ENCODE measurements around the gene ACOT11.
"Not testable (repeated sequence)": the region's sequence is repeated elsewhere in the genome, so short reads cannot be mapped to it uniquely, and the experiment has no call there.

The ACOT11 gene

GRCh38 chr1:54506594-54506993 is 41.4 kb upstream of the ACOT11 start:
- TF ChIP-seq ZFP3 (CRISPR knock-in tag; IDR thresholded peaks at IDR 0.05) = peak; percentile 47; the same call in 1 of the 2 replicates
- no peak for TF ChIP-seq TOX (CRISPR knock-in tag; IDR thresholded peaks at IDR 0.05; ENCODE audit: borderline replicate concordance)
- TF ChIP-seq, protein P1, sequence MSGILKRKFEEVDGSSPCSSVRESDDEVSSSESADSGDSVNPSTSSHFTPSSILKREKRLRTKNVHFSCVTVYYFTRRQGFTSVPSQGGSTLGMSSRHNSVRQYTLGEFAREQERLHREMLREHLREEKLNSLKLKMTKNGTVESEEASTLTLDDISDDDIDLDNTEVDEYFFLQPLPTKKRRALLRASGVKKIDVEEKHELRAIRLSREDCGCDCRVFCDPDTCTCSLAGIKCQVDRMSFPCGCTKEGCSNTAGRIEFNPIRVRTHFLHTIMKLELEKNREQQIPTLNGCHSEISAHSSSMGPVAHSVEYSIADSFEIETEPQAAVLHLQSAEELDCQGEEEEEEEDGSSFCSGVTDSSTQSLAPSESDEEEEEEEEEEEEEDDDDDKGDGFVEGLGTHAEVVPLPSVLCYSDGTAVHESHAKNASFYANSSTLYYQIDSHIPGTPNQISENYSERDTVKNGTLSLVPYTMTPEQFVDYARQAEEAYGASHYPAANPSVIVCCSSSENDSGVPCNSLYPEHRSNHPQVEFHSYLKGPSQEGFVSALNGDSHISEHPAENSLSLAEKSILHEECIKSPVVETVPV (CRISPR knock-in tag; IDR thresholded peaks at IDR 0.05) = no peak
- peak; percentile 88 for ATAC-seq

- no peak for ATAC-seq
Measured at GRCh38 chr1:54507033-54507870, 40.8 kb upstream of the ACOT11 start.

GRCh38 chr1:54510715-54511270 is 37.2 kb upstream of the ACOT11 start:
- TF ChIP-seq ZC3H10 (CRISPR knock-in tag; IDR thresholded peaks at IDR 0.05) (no peak), POU6F1 (CRISPR knock-in tag; IDR thresholded peaks at IDR 0.05; ENCODE audit: borderline replicate concordance, low read depth) (no peak), RARB (CRISPR knock-in tag; IDR thresholded peaks at IDR 0.05) (no peak), ZFP30 (CRISPR knock-in tag; IDR thresholded peaks at IDR 0.05) (no peak), SNAI2 (CRISPR knock-in tag; IDR thresholded peaks at IDR 0.05) (no peak)
- ATAC-seq = peak; percentile 14; the same call in 1 of the 3 replicates

More at GRCh38 chr1:54507033-54507870, 40.8 kb upstream of the ACOT11 start:
- TF ChIP-seq, protein P2, sequence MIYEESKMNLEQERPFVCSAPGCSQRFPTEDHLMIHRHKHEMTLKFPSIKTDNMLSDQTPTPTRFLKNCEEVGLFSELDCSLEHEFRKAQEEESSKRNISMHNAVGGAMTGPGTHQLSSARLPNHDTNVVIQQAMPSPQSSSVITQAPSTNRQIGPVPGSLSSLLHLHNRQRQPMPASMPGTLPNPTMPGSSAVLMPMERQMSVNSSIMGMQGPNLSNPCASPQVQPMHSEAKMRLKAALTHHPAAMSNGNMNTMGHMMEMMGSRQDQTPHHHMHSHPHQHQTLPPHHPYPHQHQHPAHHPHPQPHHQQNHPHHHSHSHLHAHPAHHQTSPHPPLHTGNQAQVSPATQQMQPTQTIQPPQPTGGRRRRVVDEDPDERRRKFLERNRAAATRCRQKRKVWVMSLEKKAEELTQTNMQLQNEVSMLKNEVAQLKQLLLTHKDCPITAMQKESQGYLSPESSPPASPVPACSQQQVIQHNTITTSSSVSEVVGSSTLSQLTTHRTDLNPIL (CRISPR knock-in tag; IDR thresholded peaks at IDR 0.05; ENCODE audit: low read depth) = no peak

DNA sequence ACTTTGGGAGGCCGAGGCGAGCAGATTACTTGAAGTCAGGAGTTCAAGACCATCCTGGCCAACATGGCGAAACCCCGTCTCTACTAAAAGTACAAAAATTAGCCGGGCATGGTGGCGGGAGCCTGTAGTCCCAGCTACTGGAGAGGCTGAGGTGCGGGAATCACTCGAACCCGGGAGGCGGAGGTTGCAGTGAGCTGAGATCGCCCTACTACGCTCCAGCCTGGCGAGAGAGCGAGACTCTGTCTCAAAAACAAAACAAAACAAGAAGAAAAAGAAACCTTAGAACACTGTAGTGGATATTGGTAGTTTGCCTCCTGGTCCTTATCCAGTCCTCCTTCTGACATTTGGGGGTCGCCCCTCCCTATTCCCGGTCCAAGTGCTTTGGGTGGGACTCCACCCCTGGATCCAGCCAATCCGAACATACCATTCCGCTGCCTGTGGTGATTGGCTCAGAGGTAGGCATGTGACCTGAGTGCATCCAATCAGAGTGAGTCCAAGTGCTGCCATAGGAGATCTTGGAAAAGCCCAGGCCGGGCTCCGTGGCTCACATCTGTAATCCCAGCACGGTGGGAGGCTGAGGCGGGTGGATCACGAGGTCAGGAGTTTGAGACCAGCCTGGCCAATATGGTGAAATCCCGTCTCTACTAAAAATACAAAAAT is 34.0 kb upstream of the ACOT11 start:
- ATAC-seq = not testable (repeated sequence)

GRCh38 chr1:54516249-54516920 is 31.6 kb upstream of the ACOT11 start:
- peak; percentile 92 for ATAC-seq
- TF ChIP-seq SNAI2 (CRISPR knock-in tag; IDR thresholded peaks at IDR 0.05) = no peak
- TF ChIP-seq ZFP3 (CRISPR knock-in tag; IDR thresholded peaks at IDR 0.05) = no peak
- TF ChIP-seq, protein P1 (CRISPR knock-in tag; IDR thresholded peaks at IDR 0.05) = no peak
- TF ChIP-seq RARB (CRISPR knock-in tag; IDR thresholded peaks at IDR 0.05) = no peak
- no peak for TF ChIP-seq CSDC2 (CRISPR knock-in tag; IDR thresholded peaks at IDR 0.05)
- no peak for TF ChIP-seq ZNF70 (CRISPR knock-in tag; IDR thresholded peaks at IDR 0.05)
- no peak for TF ChIP-seq ESRRG (CRISPR knock-in tag; IDR thresholded peaks at IDR 0.05)
- no peak for TF ChIP-seq ARNTL (CRISPR knock-in tag; IDR thresholded peaks at IDR 0.05; ENCODE audit: borderline replicate concordance, low read depth)
- no peak for TF ChIP-seq GLIS3 (CRISPR knock-in tag; IDR thresholded peaks at IDR 0.05)
- no peak for TF ChIP-seq ZFP30 (CRISPR knock-in tag; IDR thresholded peaks at IDR 0.05)
- no peak for TF ChIP-seq ZC3H10 (CRISPR knock-in tag; IDR thresholded peaks at IDR 0.05)
- TF ChIP-seq TSHZ2 (CRISPR knock-in tag; IDR thresholded peaks at IDR 0.05) = no peak
- no peak for TF ChIP-seq ISL1 (CRISPR knock-in tag; IDR thresholded peaks at IDR 0.05)
- TF ChIP-seq TCF4 (CRISPR knock-in tag; IDR thresholded peaks at IDR 0.05; ENCODE audit: borderline replicate concordance) = no peak
